PC-9 (cell line): ENCODE results near the gene POLE4. TPM values are rescaled to one million over a fixed set of nuclear protein-coding genes. Genes with fewer than 3 reads are reported as not detected.
A peak's percentile ranks its signal among the peaks of the same experiment; 100 is the strongest.

Source experiments
- BruUV-seq: library from RNA; stranded (reverse); fragments of 400-500 nt; replicated peaks from 2 replicates; lab custom pipeline; 2021; lab: Mats Ljungman, UMichigan
- CTCF ChIA-PET: fragments of 300-600 bp; sonication (Branson Sonifier 250); formaldehyde crosslinking; loops from one replicate; lab custom pipeline; 2022; ENCODE audit warnings: antibody characterized with exemption; lab: Charles Lee
- POLR2A ChIA-PET: fragments of 300-600 bp; sonication (Branson Sonifier 250); formaldehyde crosslinking; loops from one replicate; lab custom pipeline; 2022; ENCODE audit warnings: antibody characterized with exemption; ENCODE audit not compliant: unreplicated experiment; lab: Charles Lee
- DNase-seq, 2 experiments: peaks; one replicate each; pipeline versions ENCODE4 v3.0.0 to v3.0.0-alpha.2; 2015 to 2022; ENCODE audit warnings: mixed read lengths in 1 of 2
- H2AFZ ChIP-seq: fragments of 200-600 bp; sonication (generic); 2 replicates; pipeline ENCODE4 v1.8.1; 2017; ENCODE audit warnings: antibody characterized with exemption
- H3F3A ChIP-seq: fragments of 200-600 bp; sonication (generic); 2 replicates; pipeline ENCODE4 v1.8.1; 2017; ENCODE audit warnings: antibody characterized with exemption, mild to moderate bottlenecking, low read depth; ENCODE audit not compliant: insufficient read depth
- H3K27ac ChIP-seq: fragments of 200-600 bp; sonication (generic); 2 replicates; pipeline ENCODE4 v1.6.1; 2016; ENCODE audit warnings: mixed run types
- H3K27me3 ChIP-seq: fragments of 200-600 bp; sonication (generic); 2 replicates; pipeline ENCODE4 v1.6.1; 2016; ENCODE audit warnings: low read depth, mixed run types; ENCODE audit not compliant: insufficient read depth
- H3K36me3 ChIP-seq: fragments of 200-600 bp; sonication (generic); 2 replicates; pipeline ENCODE4 v1.6.1; 2016; ENCODE audit warnings: low read depth, mixed run types
- H3K4me1 ChIP-seq: fragments of 200-600 bp; sonication (generic); replicated peaks from 2 replicates; pipeline ENCODE4 v1.6.1; 2016; ENCODE audit warnings: mixed run types; ENCODE audit not compliant: insufficient read depth
- H3K4me2 ChIP-seq: fragments of 200-600 bp; sonication (generic); 2 replicates; pipeline ENCODE4 v1.6.1; 2017; ENCODE audit warnings: mixed run types
- H3K4me3 ChIP-seq: fragments of 200-600 bp; sonication (generic); 2 replicates; pipeline ENCODE4 v1.6.1; 2016; ENCODE audit warnings: mixed run types
- H3K79me2 ChIP-seq: fragments of 200-600 bp; sonication (generic); 2 replicates; pipeline ENCODE4 v1.6.1; 2017; ENCODE audit warnings: low read depth, mixed run types
- H3K9me2 ChIP-seq: fragments of 200-600 bp; sonication (generic); 2 replicates; pipeline ENCODE4 v1.8.1; 2017; ENCODE audit warnings: mild to moderate bottlenecking; ENCODE audit not compliant: insufficient read depth
- H3K9me3 ChIP-seq: fragments of 200-600 bp; sonication (generic); 2 replicates; pipeline ENCODE4 v1.8.1; 2016; ENCODE audit warnings: low read depth; ENCODE audit not compliant: insufficient read depth
- H4K20me1 ChIP-seq: fragments of 200-600 bp; sonication (generic); 2 replicates; pipeline ENCODE4 v1.8.1; 2017; ENCODE audit not compliant: insufficient read depth
- EZH2 ChIP-seq: fragments of 200-600 bp; sonication (generic); IDR thresholded peaks from 2 replicates; pipeline ENCODE4 v1.8.0; 2017; ENCODE audit warnings: antibody characterized with exemption, low read depth
- intact Hi-C: fragments of 100-400 bp; cut with micrococcal nuclease; formaldehyde crosslinking; loops from one replicate; pipeline ENCODE4 v1.10.0; 2022; ENCODE audit not compliant: unreplicated experiment
- total RNA-seq: library from RNA; stranded (reverse); gene quantifications from 2 replicates; pipeline ENCODE4 v1.2.3, GENCODE V29; 2021
- TF ChIP-seq, protein P1 (sequence below): fragments of 200-600 bp; sonication (generic); conservative IDR thresholded peaks from 2 replicates; pipeline ENCODE4 v1.6.1; 2017; ENCODE audit warnings: mixed run types, antibody characterized with exemption, mild to moderate bottlenecking, moderate library complexity

POLE4 gene
- total RNA-seq, 1 experiment from 2014 or later, result 53.8 TPM

DNA sequence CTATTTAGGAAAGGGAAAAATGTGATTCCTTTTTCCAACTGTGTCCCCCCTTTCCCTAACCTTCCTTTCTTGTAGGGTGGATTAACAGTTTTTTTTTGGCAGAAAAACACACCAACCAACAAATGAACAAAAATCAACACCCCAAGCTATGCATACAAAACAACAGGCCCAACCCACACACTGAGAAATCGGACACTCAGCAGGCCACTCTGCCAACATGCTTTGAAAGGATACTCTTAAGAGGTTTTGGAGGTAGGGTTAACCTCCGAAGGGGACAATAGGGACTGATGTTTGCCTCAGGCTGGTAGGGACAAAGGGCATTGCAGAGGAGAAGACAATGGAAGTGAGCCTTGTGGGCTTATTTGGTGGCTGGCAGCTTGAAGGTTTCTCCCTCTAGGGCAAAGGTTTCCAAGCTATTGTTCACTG lies 33.1 kb upstream of the POLE4 start:
- TF ChIP-seq, protein P1, sequence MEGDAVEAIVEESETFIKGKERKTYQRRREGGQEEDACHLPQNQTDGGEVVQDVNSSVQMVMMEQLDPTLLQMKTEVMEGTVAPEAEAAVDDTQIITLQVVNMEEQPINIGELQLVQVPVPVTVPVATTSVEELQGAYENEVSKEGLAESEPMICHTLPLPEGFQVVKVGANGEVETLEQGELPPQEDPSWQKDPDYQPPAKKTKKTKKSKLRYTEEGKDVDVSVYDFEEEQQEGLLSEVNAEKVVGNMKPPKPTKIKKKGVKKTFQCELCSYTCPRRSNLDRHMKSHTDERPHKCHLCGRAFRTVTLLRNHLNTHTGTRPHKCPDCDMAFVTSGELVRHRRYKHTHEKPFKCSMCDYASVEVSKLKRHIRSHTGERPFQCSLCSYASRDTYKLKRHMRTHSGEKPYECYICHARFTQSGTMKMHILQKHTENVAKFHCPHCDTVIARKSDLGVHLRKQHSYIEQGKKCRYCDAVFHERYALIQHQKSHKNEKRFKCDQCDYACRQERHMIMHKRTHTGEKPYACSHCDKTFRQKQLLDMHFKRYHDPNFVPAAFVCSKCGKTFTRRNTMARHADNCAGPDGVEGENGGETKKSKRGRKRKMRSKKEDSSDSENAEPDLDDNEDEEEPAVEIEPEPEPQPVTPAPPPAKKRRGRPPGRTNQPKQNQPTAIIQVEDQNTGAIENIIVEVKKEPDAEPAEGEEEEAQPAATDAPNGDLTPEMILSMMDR, result no peak
- no peak for TF ChIP-seq EZH2
- Histone ChIP-seq H2AFZ (no peak overlapping the region), H3K36me3 (0 out of 2 replicates have a peak, but pooled peaks cover 7% of the 10 kb centered on the region), H3F3A (peaks cover 5% of the 10 kb centered on the region; the same call in 1 of the 2 replicates), H3K9me2 (no peaks in the 10 kb centered on the region), H3K27ac (no peak overlapping the region), H3K27me3 (no peaks in the 10 kb centered on the region), H3K79me2 (no peaks in the 10 kb centered on the region), H3K9me3 (no peaks in the 10 kb centered on the region), H3K4me2 (0 out of 2 replicates have a peak overlapping the region, but pooled peaks have one; percentile 3), H3K4me3 (no peak overlapping the region), H4K20me1 (no peaks in the 10 kb centered on the region), H3K4me1 (peaks cover 6% of the 10 kb centered on the region; the same call in 1 of the 2 replicates)
- no peak for DNase-seq
- intact Hi-C loops, result loop anchor here (10.0 kb wide), 1 partner anchor 129 kb away; no protein-coding TSS in a partner anchor
- POLR2A ChIA-PET, result interaction anchor here (0.6 kb wide), 1 partner anchor 26 kb away, joined by 7 read pairs; no protein-coding TSS in a partner anchor
- CTCF ChIA-PET, result no interaction called here
- BruUV-seq, result no TSS peak

- no peaks in the 10 kb centered on the region for H3K79me2 ChIP-seq
- no peaks in the 10 kb centered on the region for H4K20me1 ChIP-seq
- TF ChIP-seq, protein P1, result no peak
- TF ChIP-seq EZH2, result no peak
- ChIA-PET CTCF (no interaction called here), POLR2A (no interaction called here)
- H3K4me3 ChIP-seq, result no peak overlapping the region
- H3K27me3 ChIP-seq, result no peaks in the 10 kb centered on the region
- no peaks in the 10 kb centered on the region for H3K9me2 ChIP-seq
- peaks cover 3% of the 10 kb centered on the region; the same call in 1 of the 2 replicates for H3F3A ChIP-seq
- H3K36me3 ChIP-seq, result 0 out of 2 replicates have a peak, but pooled peaks cover 8% of the 10 kb centered on the region
- H3K4me2 ChIP-seq, result no peak overlapping the region
- H3K4me1 ChIP-seq, result peaks cover 6% of the 10 kb centered on the region; the same call in 1 of the 2 replicates
- H2AFZ ChIP-seq, result no peak overlapping the region
- no peak for DNase-seq
- no TSS peak for BruUV-seq
- H3K9me3 ChIP-seq, result no peaks in the 10 kb centered on the region
- intact Hi-C loops, result loop anchor here (10.0 kb wide), 1 partner anchor 127 kb away; no protein-coding TSS in a partner anchor
- H3K27ac ChIP-seq, result no peak overlapping the region
Measured at GRCh38 chr2:74927621-74928020, 30.8 kb upstream of the POLE4 start.

DNA sequence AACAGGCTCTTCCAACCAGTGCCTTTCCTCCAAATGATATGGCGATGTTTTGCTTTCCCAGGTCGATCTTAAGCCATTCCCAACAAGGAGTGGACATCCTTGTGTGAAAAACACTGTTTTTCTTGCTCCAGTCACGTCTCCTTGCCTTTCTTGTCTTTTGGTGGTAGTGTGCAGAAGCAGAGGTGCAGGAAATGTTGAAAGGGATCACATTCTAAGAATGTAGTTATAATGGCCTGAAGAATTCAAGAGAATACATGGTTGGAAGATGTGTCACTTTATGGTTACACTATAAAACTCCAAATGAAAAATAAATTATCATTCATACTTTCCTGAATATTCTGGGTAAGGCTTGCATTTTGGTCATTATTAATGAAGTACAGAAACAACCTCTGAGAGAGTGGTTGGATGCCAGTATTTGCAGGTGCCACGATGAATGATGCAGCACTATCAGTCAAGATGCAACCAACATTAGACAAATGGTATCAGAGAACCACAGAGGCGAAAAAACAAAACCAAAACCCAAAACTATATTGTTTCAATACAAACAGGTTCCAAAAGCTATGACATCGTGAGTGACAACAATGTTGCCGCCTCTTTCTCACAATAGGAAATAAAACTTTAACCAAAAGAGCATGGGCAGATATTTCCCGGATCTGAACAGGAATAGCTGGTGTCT lies 27.5 kb upstream of the POLE4 start:
- H3K79me2 ChIP-seq, result no peaks in the 10 kb centered on the region
- H3K4me1 ChIP-seq, result no peaks in the 10 kb centered on the region
- no peaks in the 10 kb centered on the region for H3K27me3 ChIP-seq
- no peak overlapping the region for H3K4me3 ChIP-seq
- no peaks in the 10 kb centered on the region for H3F3A ChIP-seq
- H3K27ac ChIP-seq, result no peak overlapping the region
- no peak overlapping the region for H2AFZ ChIP-seq
- POLR2A ChIA-PET, result no interaction called here
- BruUV-seq, result no TSS peak
- no peaks in the 10 kb centered on the region for H3K9me3 ChIP-seq
- no peaks in the 10 kb centered on the region for H4K20me1 ChIP-seq
- no peak overlapping the region for H3K4me2 ChIP-seq
- no peak for DNase-seq
- H3K36me3 ChIP-seq, result 0 out of 2 replicates have a peak, but pooled peaks cover 8% of the 10 kb centered on the region
- TF ChIP-seq EZH2, result no peak
- TF ChIP-seq, protein P1, result no peak
- intact Hi-C loops, result no loop called here
- no peaks in the 10 kb centered on the region for H3K9me2 ChIP-seq
- CTCF ChIA-PET, result no interaction called here
